HepG2 (cell line): ENCODE results near the gene NOTUM. TPM values are rescaled to one million over a fixed set of nuclear protein-coding genes. Genes with fewer than 3 reads are reported as not detected.

Experiments
- AFF4 ChIP-seq: sonication (generic); formaldehyde crosslinking; IDR thresholded peaks from 2 replicates; pipeline ENCODE4 v1.4.0; 2020; ENCODE audit warnings: missing genetic modification reagents
- ARNT2 ChIP-seq: sonication (generic); formaldehyde crosslinking; IDR thresholded peaks from 2 replicates; pipeline ENCODE4 v1.8.0; 2022; ENCODE audit warnings: mild to moderate bottlenecking, low read depth, missing genetic modification reagents, moderate library complexity
- ATRX ChIP-seq: sonication (generic); formaldehyde crosslinking; IDR thresholded peaks from 2 replicates; pipeline ENCODE4 v1.4.0; 2020; ENCODE audit warnings: missing genetic modification reagents, borderline replicate concordance
- BRD4 ChIP-seq: sonication (generic); formaldehyde crosslinking; IDR thresholded peaks from 2 replicates; pipeline ENCODE4 v1.4.0; 2020; ENCODE audit warnings: missing genetic modification reagents
- CBFB ChIP-seq: sonication (generic); formaldehyde crosslinking; IDR thresholded peaks from 2 replicates; pipeline ENCODE4 v1.4.0; 2020; ENCODE audit warnings: missing genetic modification reagents
- CREB1 ChIP-seq, 2 experiments: fragments of 450-650 bp in 1 of 2; IDR thresholded peaks; 2 replicates each; pipeline ENCODE4 v1.6.1; 2016 to 2017; ENCODE audit warnings: control low read depth in 1 of 2, mild to moderate bottlenecking in 1 of 2, missing compliant biosample characterization in 1 of 2, missing genetic modification characterization in 1 of 2
- EP300 ChIP-seq, 3 experiments: sonication (generic) in 1 of 3; formaldehyde crosslinking in 1 of 3; IDR thresholded peaks; 2 replicates each; pipeline versions ENCODE4 v1.5.1 to v1.6.1; 2011 to 2020; ENCODE audit warnings: low read depth in 2 of 3, low read length in 2 of 3, borderline replicate concordance in 1 of 3, improper control_type of control experiment in 1 of 3, mild to moderate bottlenecking in 1 of 3, missing genetic modification reagents in 1 of 3, moderate library complexity in 1 of 3
- HNF4G ChIP-seq, 2 experiments: sonication (generic) in 1 of 2; formaldehyde crosslinking in 1 of 2; IDR thresholded peaks; 2 replicates each; pipeline versions ENCODE4 v1.4.0 to v1.6.1; 2011 to 2020; ENCODE audit warnings: borderline replicate concordance in 2 of 2, low read depth in 2 of 2, mild to moderate bottlenecking in 2 of 2, low read length in 1 of 2, missing genetic modification reagents in 1 of 2, moderate library complexity in 1 of 2
- HOXA9 ChIP-seq: sonication (generic); formaldehyde crosslinking; IDR thresholded peaks from 2 replicates; pipeline ENCODE4 v1.8.1; 2022; ENCODE audit warnings: missing genetic modification reagents, mild to moderate bottlenecking, moderate library complexity, borderline replicate concordance
- ISX ChIP-seq: sonication (generic); formaldehyde crosslinking; conservative IDR thresholded peaks from 2 replicates; pipeline ENCODE4 v1.5.0; 2020; ENCODE audit warnings: missing genetic modification reagents
- KMT2B ChIP-seq: IDR thresholded peaks from 2 replicates; pipeline ENCODE4 v1.6.1; 2016; ENCODE audit warnings: missing genetic modification reagents, missing compliant biosample characterization
- MAX ChIP-seq: IDR thresholded peaks from 2 replicates; pipeline ENCODE4 v1.6.1; 2012; ENCODE audit warnings: inconsistent platforms
- PPARG ChIP-seq: conservative IDR thresholded peaks from 2 replicates; pipeline ENCODE4 v1.6.1; 2016; ENCODE audit warnings: missing biosample characterization, missing genetic modification reagents
- RARA ChIP-seq: IDR thresholded peaks from 2 replicates; pipeline ENCODE4 v1.6.1; 2016; ENCODE audit warnings: missing genetic modification reagents, missing compliant biosample characterization
- REXO4 ChIP-seq: sonication (generic); formaldehyde crosslinking; IDR thresholded peaks from 2 replicates; pipeline ENCODE4 v1.8.0; 2022; ENCODE audit warnings: missing genetic modification reagents, mild to moderate bottlenecking, borderline replicate concordance
- SRY ChIP-seq: sonication (generic); formaldehyde crosslinking; IDR thresholded peaks from 2 replicates; pipeline ENCODE4 v1.8.0; 2022; ENCODE audit warnings: mild to moderate bottlenecking, missing genetic modification reagents
- YEATS4 ChIP-seq: sonication (generic); formaldehyde crosslinking; IDR thresholded peaks from 2 replicates; pipeline ENCODE4 v1.4.0; 2020; ENCODE audit warnings: missing genetic modification reagents, borderline replicate concordance
- ZFP36 ChIP-seq: fragments of 150-350 bp; IDR thresholded peaks from 2 replicates; pipeline ENCODE4 v1.6.1; 2018; ENCODE audit warnings: borderline replicate concordance, low read length, low read depth; ENCODE audit not compliant: partially characterized antibody
- ZMYM2 ChIP-seq: sonication (generic); formaldehyde crosslinking; IDR thresholded peaks from 2 replicates; pipeline ENCODE4 v1.8.0; 2022; ENCODE audit warnings: mild to moderate bottlenecking, missing genetic modification reagents
- ZNF124 ChIP-seq: sonication (generic); formaldehyde crosslinking; IDR thresholded peaks from 2 replicates; pipeline ENCODE4 v1.4.0; 2020; ENCODE audit warnings: missing genetic modification reagents
- ZNF207 ChIP-seq: fragments of 450-650 bp; IDR thresholded peaks from 2 replicates; pipeline ENCODE4 v1.6.1; 2016; ENCODE audit warnings: antibody characterized with exemption, borderline replicate concordance
- ZNF230 ChIP-seq: sonication (generic); formaldehyde crosslinking; IDR thresholded peaks from 2 replicates; pipeline ENCODE4 v1.4.0; 2020; ENCODE audit warnings: mild to moderate bottlenecking, missing genetic modification reagents
- ZNF468 ChIP-seq: sonication (generic); formaldehyde crosslinking; IDR thresholded peaks from 2 replicates; pipeline ENCODE4 v1.8.0; 2022; ENCODE audit warnings: mild to moderate bottlenecking, moderate library complexity, missing genetic modification reagents
- ZNF549 ChIP-seq: sonication (generic); formaldehyde crosslinking; IDR thresholded peaks from 2 replicates; pipeline ENCODE4 v1.5.0; 2020; ENCODE audit warnings: missing genetic modification reagents
- ZNF572 ChIP-seq: sonication (generic); formaldehyde crosslinking; IDR thresholded peaks from 2 replicates; pipeline ENCODE4 v1.5.1; 2020; ENCODE audit warnings: mild to moderate bottlenecking, missing genetic modification reagents
- ZNF674 ChIP-seq: sonication (generic); formaldehyde crosslinking; IDR thresholded peaks from 2 replicates; pipeline ENCODE4 v1.5.0; 2020; ENCODE audit warnings: low read depth, mild to moderate bottlenecking, missing genetic modification reagents
- polyA plus RNA-seq, 8 experiments: library from polyadenylated mRNA; depleted of rRNA in 3 of 8; stranded (reverse) in 7 of 8; unstranded in 1 of 8; fragments of >200 nt; fragmentation: Illumina TruSeq in 4 of 8; extraction: Trizol in 4 of 8; gene quantifications; 2 replicates each; pipeline versions ENCODE4 v1.2.1 to v1.2.3, GENCODE V29; 2011 to 2016; ENCODE audit warnings: low read depth in 4 of 8, missing spikeins in 1 of 8, mixed read lengths in 1 of 8; ENCODE audit not compliant: insufficient read depth in 1 of 8
- total RNA-seq, 5 experiments: library from RNA; depleted of rRNA; stranded (reverse); fragments of >200 nt; fragmentation: Illumina TruSeq; extraction: Trizol; gene quantifications; 2 replicates each; pipeline ENCODE4 v1.2.3, GENCODE V29; 2016; ENCODE audit warnings: low read depth in 1 of 5

Gene NOTUM
- total and polyA plus RNA-seq, 2 of the 13 experiments (the other 11 are each of a cell fraction or from before 2014, with no cell fraction given) = 150 to 160 TPM

- TF ChIP-seq ZNF549 = no peak
- TF ChIP-seq ZNF468 (CRISPR knock-in tag) = no peak
- TF ChIP-seq PPARG = no peak
- no peak for TF ChIP-seq EP300 (IDR thresholded peaks at IDR 0.05; ENCODE audit: low read depth in 2 of 2, low read length in 2 of 2)
- no peak for TF ChIP-seq EP300 (CRISPR knock-in tag; IDR thresholded peaks at IDR 0.05; ENCODE audit: borderline replicate concordance)
- TF ChIP-seq SRY (CRISPR knock-in tag) = 0 out of 2 replicates have a peak, but pooled peaks have one; percentile 32
- TF ChIP-seq ZNF124 (CRISPR knock-in tag) = no peak
- TF ChIP-seq HOXA9 (CRISPR knock-in tag) = no peak
- TF ChIP-seq ATRX (CRISPR knock-in tag) = no peak
- 0 out of 2 replicates have a peak, but pooled peaks have one; percentile 70 for TF ChIP-seq AFF4 (CRISPR knock-in tag)
- TF ChIP-seq HNF4G (IDR thresholded peaks at IDR 0.05; ENCODE audit: borderline replicate concordance, low read depth, low read length) = peak; percentile 59
- no peak for TF ChIP-seq HNF4G (CRISPR knock-in tag; IDR thresholded peaks at IDR 0.05; ENCODE audit: borderline replicate concordance, low read depth)
- TF ChIP-seq REXO4 (CRISPR knock-in tag) = no peak
- no peak for TF ChIP-seq ZNF230 (CRISPR knock-in tag)
- TF ChIP-seq BRD4 (CRISPR knock-in tag) = no peak
- TF ChIP-seq KMT2B (CRISPR knock-in tag) = 0 out of 2 replicates have a peak, but pooled peaks have one; percentile 47
- no peak for TF ChIP-seq ISX
- TF ChIP-seq YEATS4 = no peak
- TF ChIP-seq ARNT2 (CRISPR knock-in tag) = no peak
- no peak for TF ChIP-seq CREB1 (IDR thresholded peaks at IDR 0.05)
- no peak for TF ChIP-seq CREB1 (CRISPR knock-in tag; IDR thresholded peaks at IDR 0.05)
- no peak; the same call in 1 of the 2 replicates for TF ChIP-seq RARA (CRISPR knock-in tag)
- TF ChIP-seq ZNF207 = no peak
- no peak for TF ChIP-seq ZFP36
- TF ChIP-seq ZMYM2 = no peak
- no peak for TF ChIP-seq CBFB (CRISPR knock-in tag)
- TF ChIP-seq ZNF674 = no peak
- peak; percentile 73 for TF ChIP-seq MAX
- TF ChIP-seq ZNF572 (CRISPR knock-in tag) = peak; percentile 28; the same call in 1 of the 2 replicates
Measured at GRCh38 chr17:81964081-81964849, 3.3 kb upstream of the NOTUM start (continued).
